ENCODE data around the gene TC2N.
"Not testable (repeated sequence)": the region's sequence is repeated elsewhere in the genome, so short reads cannot be mapped to it uniquely, and the experiment has no call there.

The TC2N gene

GRCh38 chr14:91866511-91867295 is 633 bp downstream of the TC2N start:
- DNase-seq = no peak

GRCh38 chr14:91866061-91866460 is 1.3 kb downstream of the TC2N start:
- peak; percentile 68 for DNase-seq

- DNase-seq = peak; percentile 28
Observed at GRCh38 chr14:91862417-91862816, 4.9 kb downstream of the TC2N start.

GRCh38 chr14:91861091-91861490 is 6.2 kb downstream of the TC2N start:
- no peak for DNase-seq

- no peak for DNase-seq
Observed at GRCh38 chr14:91860238-91860637, 7.1 kb downstream of the TC2N start.

DNA sequence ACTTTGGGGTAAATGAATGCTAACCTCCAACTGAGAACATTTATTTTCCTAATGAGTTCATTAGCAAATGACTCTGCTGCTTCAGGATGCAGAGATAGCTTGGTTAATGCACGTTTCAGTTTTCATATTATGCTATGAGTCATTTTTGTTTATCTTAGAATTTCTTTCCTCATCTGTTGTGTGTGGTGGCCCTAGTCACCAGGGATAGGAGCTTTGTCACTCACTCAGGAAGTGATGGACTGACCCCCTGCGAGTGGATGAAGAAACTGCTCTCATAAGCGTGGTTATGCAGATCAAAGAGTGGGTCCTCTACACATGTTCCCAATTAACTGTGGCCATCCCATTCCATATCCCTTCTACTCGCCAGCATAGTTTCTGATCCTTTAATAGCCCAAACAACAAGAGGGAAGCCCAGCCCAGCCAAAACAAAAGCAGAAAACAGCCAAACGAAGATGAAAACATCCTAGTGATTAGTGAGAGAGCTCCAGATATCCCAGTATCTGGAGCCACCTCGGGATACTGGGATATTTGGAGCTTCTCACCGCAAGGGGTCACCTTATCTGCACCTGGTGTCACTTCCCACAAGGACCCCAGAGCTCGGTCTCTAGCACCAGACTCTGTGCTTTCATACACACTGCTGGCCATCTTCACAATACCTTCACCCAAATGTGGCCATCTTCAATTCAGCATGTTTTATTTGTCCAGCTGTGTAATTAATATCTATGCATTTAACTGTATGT is 8.6 kb downstream of the TC2N start:
- DNase-seq = peak; percentile 25

DNA sequence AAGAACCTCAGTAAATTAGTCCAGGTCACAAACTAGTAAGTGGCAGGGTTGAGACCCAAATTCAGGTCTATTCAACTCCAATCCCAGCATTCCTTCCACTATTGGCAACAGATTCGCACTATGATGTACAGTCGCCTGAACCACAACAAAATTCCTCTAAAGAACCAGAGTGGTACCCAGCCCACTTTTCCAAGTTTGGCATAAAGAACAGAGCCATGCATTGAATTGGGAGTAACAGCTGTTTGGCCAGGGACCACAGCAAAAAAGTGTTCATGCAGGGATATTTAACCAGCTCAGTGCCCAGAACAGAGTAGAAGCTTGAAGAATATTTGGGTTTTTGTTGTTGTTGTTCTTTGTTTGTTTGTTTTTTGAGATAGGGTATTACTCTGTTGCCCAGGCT is 9.7 kb downstream of the TC2N start:
- no peak for DNase-seq

- no peak for DNase-seq
Observed at GRCh38 chr14:91854327-91854934, 12.9 kb downstream of the TC2N start.

GRCh38 chr14:91851563-91851962 is 15.8 kb downstream of the TC2N start:
- no peak for DNase-seq

DNA sequence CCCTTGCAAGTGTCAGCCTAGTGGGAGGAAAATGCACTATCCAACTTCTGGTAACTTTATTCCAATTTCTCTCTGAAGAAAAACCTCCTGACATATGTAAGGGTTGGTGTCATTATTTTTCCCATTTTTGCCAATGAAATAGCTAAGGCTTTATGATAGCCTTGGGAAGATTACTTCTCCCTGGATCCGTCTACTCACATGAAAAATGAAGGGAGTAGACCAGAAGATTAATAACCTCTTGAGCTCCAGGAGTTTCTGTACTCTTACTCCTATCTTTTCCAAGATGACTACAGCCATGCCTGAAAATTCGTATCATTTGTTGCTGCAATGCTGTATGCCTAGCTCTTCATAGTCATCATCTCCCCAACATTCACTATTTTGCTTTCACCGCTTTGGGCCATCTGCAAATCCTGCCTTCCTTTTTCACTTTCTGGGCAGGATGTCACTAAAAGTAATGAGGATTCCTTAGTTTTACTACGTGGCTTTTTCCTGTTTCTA is 18.8 kb downstream of the TC2N start:
- no peak for DNase-seq

DNA sequence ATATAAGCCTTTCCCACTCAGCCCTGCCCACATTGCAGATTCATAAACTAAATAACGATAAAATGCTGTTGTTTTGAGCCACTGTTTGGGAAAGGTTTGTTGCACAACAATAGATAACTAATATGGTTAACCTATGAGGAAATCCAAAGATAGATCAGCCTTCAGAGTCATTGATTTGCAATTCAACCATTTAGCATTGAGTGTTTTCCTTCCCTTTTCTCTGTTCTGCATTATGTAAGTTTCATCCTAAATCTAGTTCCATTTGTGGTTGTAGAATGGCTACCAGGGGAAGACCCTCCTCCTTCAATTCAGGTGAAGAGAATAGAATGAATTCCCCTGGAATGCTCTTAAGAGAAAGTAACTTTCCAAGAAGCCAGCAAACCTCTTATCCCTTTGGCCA is 19.6 kb downstream of the TC2N start:
- DNase-seq = no peak

- no peak for DNase-seq
Observed at GRCh38 chr14:91845652-91846051, 21.7 kb downstream of the TC2N start.

- not testable (repeated sequence) for DNase-seq
Observed at GRCh38 chr14:91845056-91845455, 22.3 kb downstream of the TC2N start.

- no peak for DNase-seq
Observed at GRCh38 chr14:91844029-91844428, 23.3 kb downstream of the TC2N start.

DNA sequence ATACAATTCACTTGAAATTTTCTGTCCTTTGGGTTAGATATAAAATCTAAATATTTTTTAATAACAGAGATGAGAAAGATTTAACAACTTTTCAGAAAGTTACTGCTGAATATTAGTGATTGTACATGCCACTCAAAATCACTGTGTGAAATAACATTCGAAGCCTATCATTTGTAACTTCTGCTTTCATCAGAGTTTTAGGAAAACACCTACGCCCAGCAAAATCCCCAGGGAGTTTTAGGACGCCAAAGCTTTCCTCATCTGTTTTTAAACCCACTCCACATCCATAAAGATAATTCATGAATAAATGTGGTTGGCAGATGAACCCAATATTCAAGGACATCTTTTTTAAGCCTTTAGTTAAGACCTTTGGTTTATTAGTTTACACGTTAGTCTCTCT is 23.9 kb downstream of the TC2N start:
- no peak for DNase-seq

DNA sequence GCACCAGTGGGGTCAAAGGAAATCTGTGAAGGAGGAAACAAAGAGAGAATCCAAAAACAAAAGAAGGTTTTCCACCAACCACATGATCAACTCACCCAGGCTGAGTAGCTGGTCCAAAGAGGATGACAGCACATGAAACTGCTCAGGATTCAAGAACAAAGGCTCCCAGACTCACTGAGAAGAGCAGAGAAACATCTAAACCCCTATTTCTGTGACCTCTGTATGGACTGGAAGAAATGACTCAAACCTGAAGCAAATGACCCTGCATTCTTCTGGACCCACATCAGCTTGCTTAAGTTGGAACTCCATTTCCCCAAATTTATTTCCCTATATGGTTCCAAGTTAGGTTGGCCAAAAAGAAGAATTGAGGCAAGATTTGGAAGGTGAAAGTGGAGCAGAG is 26.3 kb downstream of the TC2N start:
- no peak for DNase-seq

- DNase-seq = no peak
Observed at GRCh38 chr14:91839749-91840148, 27.6 kb downstream of the TC2N start.

DNA sequence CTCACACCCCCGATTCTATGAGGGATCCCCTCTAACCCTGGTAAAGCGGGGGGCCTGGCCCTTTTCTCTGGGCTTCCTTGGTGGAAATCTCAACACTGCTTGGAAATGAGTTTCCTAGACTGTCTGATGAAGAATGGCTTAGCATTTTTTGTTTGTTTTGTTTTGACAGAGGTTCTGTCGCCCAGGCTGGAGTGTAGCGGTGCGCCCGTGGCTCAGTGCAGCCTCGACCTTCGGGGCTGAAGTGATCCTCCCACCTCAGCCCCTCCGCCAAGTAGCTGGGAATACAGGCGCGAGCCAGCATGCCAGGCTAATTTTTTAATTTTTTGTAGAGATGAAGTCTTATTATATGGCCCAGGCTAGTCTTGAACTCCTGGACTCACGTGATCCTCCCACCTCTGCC is 30.3 kb downstream of the TC2N start:
- DNase-seq = no peak

DNA sequence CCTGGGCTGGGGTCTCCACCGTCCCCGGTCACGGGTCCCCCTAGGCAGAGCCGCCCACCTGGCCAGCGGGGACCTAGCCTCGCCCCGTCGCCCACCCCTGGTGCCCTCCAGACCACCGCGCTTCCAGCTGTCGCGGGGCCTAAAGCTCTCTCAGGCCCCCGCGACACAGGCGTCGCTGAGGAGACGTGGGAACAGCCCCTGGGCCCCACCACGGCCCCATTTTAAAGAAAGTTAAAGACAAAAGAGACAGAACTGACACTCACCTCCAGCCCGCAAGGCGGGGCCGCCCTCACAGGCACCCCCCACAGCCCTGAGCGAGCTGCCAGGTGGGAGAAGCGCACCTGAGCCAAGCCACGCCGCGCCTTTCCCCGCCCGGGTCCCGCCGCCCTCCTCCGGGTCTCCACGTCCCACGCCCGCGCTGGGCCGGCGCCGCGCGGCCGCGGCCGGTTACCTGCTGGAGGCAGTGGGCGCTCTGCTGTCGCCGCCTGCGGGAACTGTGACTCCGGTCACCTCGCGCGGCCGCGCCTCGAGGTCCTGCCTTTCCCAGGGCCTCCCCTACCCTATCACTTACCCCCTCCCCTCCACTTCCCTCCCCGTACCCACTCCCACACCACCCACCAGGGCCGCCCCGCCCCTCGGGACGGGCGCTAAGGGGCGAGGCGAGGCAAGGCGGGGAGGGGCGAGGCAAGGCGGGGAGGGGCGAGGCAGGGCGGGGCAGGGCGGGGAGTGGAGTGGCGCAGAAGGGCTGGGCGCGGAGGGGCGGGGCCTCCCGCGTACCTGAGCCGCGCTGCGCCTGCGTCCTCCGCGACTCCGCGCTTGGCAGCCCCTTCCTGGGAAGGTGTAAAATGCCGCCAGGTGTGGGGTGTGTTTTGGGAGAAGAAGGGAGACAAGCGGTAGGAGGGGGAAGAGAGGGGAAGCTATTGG is 31.2 kb downstream of the TC2N start:
- DNase-seq = peak; percentile 92

- DNase-seq = no peak
Observed at GRCh38 chr14:91835197-91835919, 32.0 kb downstream of the TC2N start.

DNA sequence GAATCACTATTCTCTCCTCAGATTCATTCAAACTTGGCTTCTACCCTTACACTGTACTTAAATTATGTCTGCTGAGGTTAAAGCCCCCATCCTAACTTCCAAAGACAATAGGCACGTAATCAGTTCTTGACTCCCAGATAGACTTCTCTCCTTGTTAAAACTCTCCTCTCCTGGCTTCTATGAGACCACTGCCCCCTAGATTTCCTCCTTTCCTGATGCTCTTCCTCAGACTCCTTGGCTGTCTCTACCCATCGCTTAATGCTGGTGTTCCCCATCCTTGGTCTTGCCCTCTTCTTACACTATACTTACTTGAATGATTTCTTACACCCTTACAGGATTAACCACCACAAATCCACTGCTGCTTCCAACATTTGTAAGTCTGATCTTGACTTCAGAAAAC is 32.8 kb downstream of the TC2N start:
- no peak for DNase-seq

DNA sequence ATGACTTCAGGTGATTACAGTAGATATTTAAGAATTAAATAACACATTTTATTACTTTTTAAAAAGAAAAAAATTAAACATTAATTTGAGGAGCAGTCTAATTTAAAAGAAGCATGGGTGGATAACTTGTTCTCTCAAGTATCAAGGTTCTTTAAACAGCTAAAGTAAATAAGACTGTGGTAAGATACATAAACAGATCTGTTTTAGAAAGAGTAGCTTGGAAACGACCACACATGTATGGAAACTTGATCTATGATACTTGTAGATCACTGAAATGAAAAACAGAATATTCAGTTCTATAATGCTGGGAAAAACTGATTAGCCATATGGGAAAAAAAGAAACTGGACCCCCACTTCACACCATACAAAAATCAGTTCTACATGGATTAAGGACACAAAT is 36.0 kb downstream of the TC2N start:
- no peak for DNase-seq
